Measurements from ENCODE around the gene LRRC25. TPM values are rescaled to one million over a fixed set of nuclear protein-coding genes. Genes with fewer than 3 reads are reported as not detected.

The LRRC25 gene
- total RNA-seq, 1 experiment from 2014 or later, result 0.12 TPM

DNA sequence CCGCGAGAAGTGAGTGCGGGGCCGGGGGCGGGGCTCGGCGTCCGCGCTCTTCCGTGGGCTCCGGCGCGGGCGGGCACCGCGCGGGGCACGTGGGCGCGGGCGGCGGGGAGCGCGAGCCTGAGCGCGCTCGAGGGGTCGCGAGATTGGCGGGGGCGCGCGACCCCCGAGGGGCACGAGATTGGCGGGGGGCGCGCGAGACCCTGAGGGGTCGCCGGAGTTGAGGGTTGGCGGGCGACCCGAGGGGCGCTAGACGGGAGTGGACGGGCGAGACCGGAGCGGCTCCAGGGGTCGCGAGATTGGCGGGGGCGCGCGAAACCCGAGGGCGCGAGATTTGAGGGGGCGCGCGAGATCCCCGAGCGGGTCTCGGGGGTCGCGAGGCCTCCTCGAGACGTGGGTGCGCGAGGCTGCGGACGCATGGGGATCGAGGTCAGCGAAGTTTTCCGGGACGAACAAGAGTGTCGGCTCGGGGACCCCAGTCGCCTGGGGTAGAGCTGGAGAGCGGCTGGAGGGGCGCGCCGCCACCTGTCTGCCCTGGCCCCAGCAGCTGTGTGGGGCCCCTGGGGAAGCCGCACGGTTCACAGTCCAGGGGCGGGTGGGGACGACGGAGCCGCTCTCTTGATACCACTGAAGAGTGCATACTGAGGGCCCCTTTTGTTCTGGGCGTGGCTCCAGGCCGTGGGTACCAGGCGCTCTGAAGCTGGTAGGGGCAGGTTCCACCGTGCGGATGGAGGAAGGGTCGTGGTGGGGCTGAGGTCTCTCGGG, 22.5 kb upstream of the LRRC25 start:
- no peaks in the 10 kb centered on the region for H4K20me1 ChIP-seq (ENCODE audit: insufficient read depth)
- ChIA-PET POLR2A (interaction anchor here (0.5 to 4.0 kb wide), 4 partner anchors 17 to 127 kb away, joined by 4 to 22 read pairs (median 6); partner anchors contain the start of gene GDF15), CTCF (interaction anchor here (1.0 to 3.5 kb wide), 3 partner anchors 31 to 91 kb away, joined by 3 to 11 read pairs (median 5); no protein-coding TSS in a partner anchor), RAD21 (ENCODE audit: low non-redundant PET in 1 of 2, low total read pairs in 2 of 2, uncharacterized antibody in 2 of 2, unreplicated experiment in 2 of 2) (interaction anchor here (0.6 kb wide), 2 partner anchors 130 to 538 kb away, joined by 3 to 6 read pairs; no protein-coding TSS in a partner anchor)
- H3K36me3 ChIP-seq (ENCODE audit: control insufficient read depth in 1 of 2, insufficient read depth in 2 of 2, low read length in 2 of 2), result no peaks in the 10 kb centered on the region; a peak in 1 of 4 replicates
- no TSS peak for BruUV-seq (replicated peaks)
- TF ChIP-seq POLR2A (IDR thresholded peaks at IDR 0.05; ENCODE audit: borderline replicate concordance, extremely low read depth, insufficient read depth, insufficient read length) (peak; percentile 27), SRF (IDR thresholded peaks at IDR 0.05; ENCODE audit: low read depth) (no peak), ZFX (IDR thresholded peaks at IDR 0.05) (peak; percentile 28; the same call in 1 of the 2 replicates)
- H3K4me2 ChIP-seq (ENCODE audit: low read length), result peak overlapping the region; percentile 100
- H3K9me2 ChIP-seq (ENCODE audit: insufficient read depth), result no peaks in the 10 kb centered on the region
- ATAC-seq, result no peak
- peaks cover 54% of the 10 kb centered on the region for H3K79me2 ChIP-seq (ENCODE audit: insufficient read depth, low read length)
- H3K9ac ChIP-seq (ENCODE audit: low read length), result peak overlapping the region; percentile 96
- DNase-seq (ENCODE audit: low read depth, low spot score), result no peak
- H3K4me3 ChIP-seq (replicated peaks in 1 of 2; ENCODE audit: low read depth in 1 of 2, low read length in 2 of 2), result peak overlapping the region; percentile 65 to 92
- no peak overlapping the region for H2AFZ ChIP-seq (ENCODE audit: low read depth, low read length, poor library complexity, severe bottlenecking)
- no peaks in the 10 kb centered on the region for H3K27me3 ChIP-seq (ENCODE audit: insufficient read depth, low read length)
- intact Hi-C loops (cut with micrococcal nuclease), result no loop called here
- peaks cover 43 to 80% of the 10 kb centered on the region in 2 experiments for H3K4me1 ChIP-seq (ENCODE audit: control insufficient read depth in 1 of 2, insufficient read depth in 2 of 2, low read length in 2 of 2)
- no peaks in the 10 kb centered on the region for H3K9me3 ChIP-seq (ENCODE audit: control insufficient read depth in 1 of 2, insufficient read depth in 1 of 2, low read depth in 1 of 2, low read length in 2 of 2)
- H3K27ac ChIP-seq (ENCODE audit: low read depth, low read length), result peak overlapping the region; percentile 98

DNA sequence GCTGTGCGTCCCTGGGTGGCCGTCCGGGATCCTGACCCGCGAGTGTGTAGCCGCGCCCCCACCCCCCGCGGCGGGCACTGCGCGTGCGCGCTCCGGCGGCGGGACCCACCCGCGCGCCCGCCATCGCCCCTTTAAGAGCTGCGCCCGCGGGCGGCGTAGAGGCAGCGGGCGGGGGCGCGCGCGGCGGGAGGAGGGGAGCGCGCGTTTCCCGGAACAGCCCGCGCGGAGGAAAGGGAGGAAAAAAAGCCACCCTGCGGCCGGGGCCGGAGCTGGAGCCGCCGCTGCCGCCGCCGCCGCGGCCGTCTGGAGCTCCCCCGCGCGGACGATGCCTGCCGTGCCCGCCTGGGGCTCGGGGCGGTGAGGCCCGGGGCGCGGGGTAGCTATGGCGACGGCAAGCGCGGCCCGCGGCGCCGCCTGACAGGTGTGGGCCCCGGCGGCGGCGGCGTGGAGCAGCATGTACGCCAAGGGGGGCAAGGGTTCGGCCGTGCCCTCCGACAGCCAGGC, 21.8 kb upstream of the LRRC25 start, which contains the start of gene SSBP4:
SSBP4 (plus strand) TSS at position 204 of the 504 bp plus-strand sequence; CDS start at position 455, 251 bp downstream.
- POLR2A ChIA-PET, result interaction anchor here (0.6 to 4.0 kb wide), 6 partner anchors 15 to 138 kb away, joined by 3 to 22 read pairs (median 6); partner anchors contain the start of genes GDF15 and JUND
- ATAC-seq (peak; percentile 12), DNase-seq (ENCODE audit: low read depth, low spot score) (no peak)
- Histone ChIP-seq H3K9me2 (ENCODE audit: insufficient read depth) (no peaks in the 10 kb centered on the region), H3K9ac (ENCODE audit: low read length) (peak within 1 kb of the TSS; percentile 96), H3K36me3 (ENCODE audit: control insufficient read depth in 1 of 2, insufficient read depth in 2 of 2, low read length in 2 of 2) (no peaks in the 10 kb centered on the region; a peak in 1 of 4 replicates), H3K9me3 (ENCODE audit: control insufficient read depth in 1 of 2, insufficient read depth in 1 of 2, low read depth in 1 of 2, low read length in 2 of 2) (no peaks in the 10 kb centered on the region), H3K27me3 (ENCODE audit: insufficient read depth, low read length) (no peaks in the 10 kb centered on the region), H3K4me3 (replicated peaks in 1 of 2; ENCODE audit: low read depth in 1 of 2, low read length in 2 of 2) (peak within 1 kb of the TSS; percentile 65 to 92), H3K79me2 (ENCODE audit: insufficient read depth, low read length) (peaks cover 49% of the 10 kb centered on the region), H3K27ac (ENCODE audit: low read depth, low read length) (peak within 1 kb of the TSS; percentile 98), H4K20me1 (ENCODE audit: insufficient read depth) (no peaks in the 10 kb centered on the region), H2AFZ (ENCODE audit: low read depth, low read length, poor library complexity, severe bottlenecking) (no peak within 1 kb of the TSS), H3K4me2 (ENCODE audit: low read length) (peak within 1 kb of the TSS; percentile 100), H3K4me1 (ENCODE audit: control insufficient read depth in 1 of 2, insufficient read depth in 2 of 2, low read length in 2 of 2) (peaks cover 50 to 80% of the 10 kb centered on the region in 2 experiments)
- RAD21 ChIA-PET (ENCODE audit: low non-redundant PET in 1 of 2, low total read pairs in 2 of 2, uncharacterized antibody in 2 of 2, unreplicated experiment in 2 of 2), result interaction anchor here (0.6 kb wide), 3 partner anchors 18 to 537 kb away, joined by 3 to 6 read pairs (median 3); no protein-coding TSS in a partner anchor
- CTCF ChIA-PET, result interaction anchor here (0.7 to 3.5 kb wide), 6 partner anchors 9 to 211 kb away, joined by 3 to 11 read pairs (median 4); partner anchors contain the start of gene GDF15
- intact Hi-C loops (cut with micrococcal nuclease), result no loop called here
- no peak for TF ChIP-seq FOSL1 (IDR thresholded peaks at IDR 0.05; ENCODE audit: low read depth)
- no peak for TF ChIP-seq CBX3 (IDR thresholded peaks at IDR 0.05; ENCODE audit: low read depth)
- TF ChIP-seq JUND (IDR thresholded peaks at IDR 0.05), result no peak
- TF ChIP-seq, protein P1, sequence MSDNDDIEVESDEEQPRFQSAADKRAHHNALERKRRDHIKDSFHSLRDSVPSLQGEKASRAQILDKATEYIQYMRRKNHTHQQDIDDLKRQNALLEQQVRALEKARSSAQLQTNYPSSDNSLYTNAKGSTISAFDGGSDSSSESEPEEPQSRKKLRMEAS (IDR thresholded peaks at IDR 0.05), result peak; percentile 56
- TF ChIP-seq, protein P2, sequence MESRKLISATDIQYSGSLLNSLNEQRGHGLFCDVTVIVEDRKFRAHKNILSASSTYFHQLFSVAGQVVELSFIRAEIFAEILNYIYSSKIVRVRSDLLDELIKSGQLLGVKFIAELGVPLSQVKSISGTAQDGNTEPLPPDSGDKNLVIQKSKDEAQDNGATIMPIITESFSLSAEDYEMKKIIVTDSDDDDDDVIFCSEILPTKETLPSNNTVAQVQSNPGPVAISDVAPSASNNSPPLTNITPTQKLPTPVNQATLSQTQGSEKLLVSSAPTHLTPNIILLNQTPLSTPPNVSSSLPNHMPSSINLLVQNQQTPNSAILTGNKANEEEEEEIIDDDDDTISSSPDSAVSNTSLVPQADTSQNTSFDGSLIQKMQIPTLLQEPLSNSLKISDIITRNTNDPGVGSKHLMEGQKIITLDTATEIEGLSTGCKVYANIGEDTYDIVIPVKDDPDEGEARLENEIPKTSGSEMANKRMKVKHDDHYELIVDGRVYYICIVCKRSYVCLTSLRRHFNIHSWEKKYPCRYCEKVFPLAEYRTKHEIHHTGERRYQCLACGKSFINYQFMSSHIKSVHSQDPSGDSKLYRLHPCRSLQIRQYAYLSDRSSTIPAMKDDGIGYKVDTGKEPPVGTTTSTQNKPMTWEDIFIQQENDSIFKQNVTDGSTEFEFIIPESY (IDR thresholded peaks at IDR 0.05; ENCODE audit: extremely low read depth, insufficient replicate concordance, low read length), result peak; percentile 45
- no peak for TF ChIP-seq SIN3A (IDR thresholded peaks at IDR 0.05; ENCODE audit: low read depth)
- peak; percentile 43 for TF ChIP-seq POLR2AphosphoS5 (IDR thresholded peaks at IDR 0.05; ENCODE audit: low read depth, low read length)
- TF ChIP-seq, protein P3, sequence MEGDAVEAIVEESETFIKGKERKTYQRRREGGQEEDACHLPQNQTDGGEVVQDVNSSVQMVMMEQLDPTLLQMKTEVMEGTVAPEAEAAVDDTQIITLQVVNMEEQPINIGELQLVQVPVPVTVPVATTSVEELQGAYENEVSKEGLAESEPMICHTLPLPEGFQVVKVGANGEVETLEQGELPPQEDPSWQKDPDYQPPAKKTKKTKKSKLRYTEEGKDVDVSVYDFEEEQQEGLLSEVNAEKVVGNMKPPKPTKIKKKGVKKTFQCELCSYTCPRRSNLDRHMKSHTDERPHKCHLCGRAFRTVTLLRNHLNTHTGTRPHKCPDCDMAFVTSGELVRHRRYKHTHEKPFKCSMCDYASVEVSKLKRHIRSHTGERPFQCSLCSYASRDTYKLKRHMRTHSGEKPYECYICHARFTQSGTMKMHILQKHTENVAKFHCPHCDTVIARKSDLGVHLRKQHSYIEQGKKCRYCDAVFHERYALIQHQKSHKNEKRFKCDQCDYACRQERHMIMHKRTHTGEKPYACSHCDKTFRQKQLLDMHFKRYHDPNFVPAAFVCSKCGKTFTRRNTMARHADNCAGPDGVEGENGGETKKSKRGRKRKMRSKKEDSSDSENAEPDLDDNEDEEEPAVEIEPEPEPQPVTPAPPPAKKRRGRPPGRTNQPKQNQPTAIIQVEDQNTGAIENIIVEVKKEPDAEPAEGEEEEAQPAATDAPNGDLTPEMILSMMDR (IDR thresholded peaks at IDR 0.05 in 2 of 3, conservative IDR thresholded peaks at IDR 0.05 in 1 of 3; ENCODE audit: borderline replicate concordance in 1 of 3, insufficient read depth in 1 of 3, low read depth in 2 of 3, low read length in 2 of 3), result peak in 1 of 3 experiments; percentile 17; a peak in 1 of 6 replicates
- TF ChIP-seq ZFX (IDR thresholded peaks at IDR 0.05), result peak; percentile 62; the same call in 1 of the 2 replicates
- no peak for TF ChIP-seq YY1 (IDR thresholded peaks at IDR 0.05; ENCODE audit: extremely low read depth, insufficient replicate concordance, low read depth, low read length)
- TF ChIP-seq, protein P4, sequence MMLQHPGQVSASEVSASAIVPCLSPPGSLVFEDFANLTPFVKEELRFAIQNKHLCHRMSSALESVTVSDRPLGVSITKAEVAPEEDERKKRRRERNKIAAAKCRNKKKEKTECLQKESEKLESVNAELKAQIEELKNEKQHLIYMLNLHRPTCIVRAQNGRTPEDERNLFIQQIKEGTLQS (IDR thresholded peaks at IDR 0.05), result no peak
- BruUV-seq (replicated peaks), result no TSS peak
